Erythroblast (primary cell): ENCODE results near the gene ARSI.
A peak's percentile ranks its signal among the peaks of the same experiment; 100 is the strongest.

ENCODE experiments used
- DNase-seq, 2 experiments: peaks; one replicate each; lab custom pipeline; 2025; lab: John Stamatoyannopoulos, UW
- GATA1 ChIP-seq: IDR thresholded peaks from 2 replicates; pipeline ENCODE4 v1.6.1; 2011; ENCODE audit warnings: low read depth, mild to moderate bottlenecking, control low read depth, low read length, moderate library complexity
- POLR2A ChIP-seq: IDR thresholded peaks from 2 replicates; pipeline ENCODE4 v1.6.1; 2011; ENCODE audit warnings: mild to moderate bottlenecking, low read length

ARSI gene

GRCh38 chr5:150298701-150299451 is 3.8 kb downstream of the ARSI start:
- no peak for DNase-seq
- TF ChIP-seq GATA1 (no peak), POLR2A (no peak)

- no peak for DNase-seq
- TF ChIP-seq POLR2A (no peak), GATA1 (no peak)
Observed at GRCh38 chr5:150297934-150298595, 4.6 kb downstream of the ARSI start.

- DNase-seq: no peak
- no peak for TF ChIP-seq GATA1
- no peak for TF ChIP-seq POLR2A
Observed at GRCh38 chr5:150297236-150297890, 5.3 kb downstream of the ARSI start.

- no peak for TF ChIP-seq POLR2A
- no peak for TF ChIP-seq GATA1
- no peak for DNase-seq
Observed at GRCh38 chr5:150296496-150296895, 6.2 kb downstream of the ARSI start.

GRCh38 chr5:150295741-150296486 is 6.8 kb downstream of the ARSI start:
- TF ChIP-seq GATA1: no peak
- no peak for TF ChIP-seq POLR2A
- DNase-seq: no peak

- no peak for TF ChIP-seq GATA1
- no peak for TF ChIP-seq POLR2A
- DNase-seq: no peak
Observed at GRCh38 chr5:150295172-150295634, 7.5 kb downstream of the ARSI start.

GRCh38 chr5:150294551-150295071 is 8.1 kb downstream of the ARSI start:
- no peak for TF ChIP-seq POLR2A
- TF ChIP-seq GATA1: no peak

GRCh38 chr5:150293091-150293941 is 9.4 kb downstream of the ARSI start:
- TF ChIP-seq GATA1: no peak
- TF ChIP-seq POLR2A: no peak
- peak; percentile 16 to 51 for DNase-seq

More at GRCh38 chr5:150294551-150295071, 8.1 kb downstream of the ARSI start:
- DNase-seq: no peak

- TF ChIP-seq POLR2A: no peak
- TF ChIP-seq GATA1: no peak
- DNase-seq: no peak
Observed at GRCh38 chr5:150291388-150292385, 11.0 kb downstream of the ARSI start.

GRCh38 chr5:150289551-150290390 is 12.9 kb downstream of the ARSI start, which contains the start of gene CAMK2A:
TSS of gene CAMK2A (minus strand) at chr5:150289773. CDS start at chr5:150289625, 148 bp downstream.
- TF ChIP-seq GATA1 (no peak), POLR2A (no peak)

GRCh38 chr5:150288791-150289190 is 13.9 kb downstream of the ARSI start:
- TF ChIP-seq GATA1: no peak
- no peak for TF ChIP-seq POLR2A
- no peak for DNase-seq

More at GRCh38 chr5:150289551-150290390, 12.9 kb downstream of the ARSI start, which contains the start of gene CAMK2A:
- DNase-seq: no peak
